Bronchial smooth muscle cell (primary cell): Measurements from ENCODE around the gene GRPR. TPM values are rescaled to one million over a fixed set of nuclear protein-coding genes. Genes with fewer than 3 reads are reported as not detected.

Source experiments
- total RNA-seq: library from RNA; depleted of rRNA; stranded (reverse); fragments of >200 nt; gene quantifications from 2 replicates; pipeline ENCODE4 v1.2.1, GENCODE V29; 2014

The GRPR gene
- total RNA-seq = not detected in 2 replicates

GRCh38 chrX:16123222-16123786 lies at the start of gene GRPR:
GRPR (plus strand) TSS chrX:16123565; CDS start chrX:16123954, 389 bp downstream.

GRCh38 chrX:16167181-16167580 lies 43.8 kb downstream of the GRPR start, which contains the start of gene MAGEB17:
MAGEB17 (plus strand) TSS chrX:16167481; CDS start chrX:16170383, 2,902 bp downstream.

Other genes with a start within 250 kb of the GRPR start
- 0.09 TPM in 1 of 2 replicates, not detected in the other for gene MAGEB17, start 43.9 kb downstream of the GRPR start, total RNA-seq